Muscle layer of duodenum (tissue), 2 donors: ENCODE results near the gene LHX2.
"Not testable (repeated sequence)": the region's sequence is repeated elsewhere in the genome, so short reads cannot be mapped to it uniquely, and the experiment has no call there.

Experiments used
- H3K27ac ChIP-seq: one replicate; pipeline ENCODE4 v1.7.0; 2013; ENCODE audit warnings: mild to moderate bottlenecking, low read length
- H3K27me3 ChIP-seq: one replicate; pipeline ENCODE4 v1.7.0; 2013; ENCODE audit warnings: low read depth, mild to moderate bottlenecking, control low read depth, low read length
- H3K36me3 ChIP-seq, 2 donors: one replicate each; pipeline ENCODE4 v1.7.0; 2013; ENCODE audit warnings: low read length in 2 of 2, control low read depth in 1 of 2, mild to moderate bottlenecking in 1 of 2; ENCODE audit not compliant: insufficient read depth in 2 of 2, control insufficient read depth in 1 of 2
- H3K4me1 ChIP-seq, 2 donors: one replicate each; pipeline ENCODE4 v1.7.0; 2013; ENCODE audit warnings: low read length in 2 of 2, mild to moderate bottlenecking in 2 of 2, control low read depth in 1 of 2, moderate library complexity in 1 of 2; ENCODE audit not compliant: insufficient read depth in 2 of 2, control insufficient read depth in 1 of 2
- H3K4me3 ChIP-seq, 2 donors: one replicate each; pipeline ENCODE4 v1.7.0; 2013; ENCODE audit warnings: low read length in 2 of 2, low read depth in 1 of 2, mild to moderate bottlenecking in 1 of 2
- H3K9me3 ChIP-seq, 2 donors: one replicate each; pipeline ENCODE4 v1.7.0; 2013; ENCODE audit warnings: low read length in 2 of 2, control low read depth in 1 of 2, mild to moderate bottlenecking in 1 of 2; ENCODE audit not compliant: control insufficient read depth in 1 of 2
- donor health status: healthy.

The LHX2 gene

DNA sequence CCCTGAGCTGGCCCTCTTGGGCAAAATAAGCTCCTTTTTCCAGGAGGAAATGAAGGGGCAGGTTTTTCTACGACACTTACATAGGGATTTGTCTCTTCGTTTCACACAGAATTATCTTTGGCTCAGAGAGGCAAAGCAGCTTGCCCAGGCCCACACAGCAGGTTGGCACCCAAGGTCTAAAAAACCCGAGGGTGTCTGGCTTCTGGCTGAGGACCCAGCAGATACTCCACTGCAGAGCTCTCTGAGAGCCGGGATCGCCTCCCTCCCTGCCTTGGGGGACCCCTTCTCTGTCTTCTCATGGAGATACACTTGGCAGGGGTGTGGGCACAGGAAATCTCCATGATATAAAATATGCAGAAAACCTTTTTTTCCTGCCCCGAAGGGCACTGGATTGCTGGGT lies 29.0 kb upstream of the LHX2 start:
- H3K9me3 ChIP-seq = no peaks in the 10 kb centered on the region
- H3K4me1 ChIP-seq = no peaks in the 10 kb centered on the region
- H3K27ac ChIP-seq = no peak overlapping the region
- no peaks in the 10 kb centered on the region for H3K36me3 ChIP-seq
- H3K27me3 ChIP-seq = no peaks in the 10 kb centered on the region
- H3K4me3 ChIP-seq = no peak overlapping the region

DNA sequence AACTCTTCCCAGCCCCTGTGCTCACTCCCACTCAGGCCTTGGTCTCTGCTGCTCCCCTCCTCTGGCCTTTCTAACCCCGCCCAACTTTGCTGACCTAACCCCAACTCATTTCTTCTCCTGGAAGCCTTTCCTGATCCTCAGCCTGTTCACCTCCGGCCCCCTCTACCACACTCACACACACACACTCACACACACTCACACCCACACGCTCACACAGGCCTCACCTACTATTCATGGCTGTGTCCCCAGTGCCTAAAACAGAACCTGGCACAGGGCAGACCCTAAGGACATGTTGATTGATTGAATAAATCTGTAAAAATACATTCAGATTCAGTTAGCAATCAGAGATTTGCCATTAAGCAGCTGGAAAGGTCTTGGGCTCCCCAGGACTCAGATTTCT lies 28.5 kb upstream of the LHX2 start:
- no peak overlapping the region for H3K4me3 ChIP-seq
- no peaks in the 10 kb centered on the region for H3K36me3 ChIP-seq
- no peaks in the 10 kb centered on the region for H3K27me3 ChIP-seq
- no peaks in the 10 kb centered on the region for H3K4me1 ChIP-seq
- no peaks in the 10 kb centered on the region for H3K9me3 ChIP-seq
- H3K27ac ChIP-seq = no peak overlapping the region

- H3K4me1 ChIP-seq = no peaks in the 10 kb centered on the region
Measured at GRCh38 chr9:123984802-123985201, 26.8 kb upstream of the LHX2 start.

GRCh38 chr9:123985869-123986268 lies 25.7 kb upstream of the LHX2 start:
- Histone ChIP-seq H3K27me3 (peaks cover 5% of the 10 kb centered on the region), H3K27ac (no peak overlapping the region), H3K4me3 (no peak overlapping the region), H3K36me3 (no peaks in the 10 kb centered on the region), H3K9me3 (no peaks in the 10 kb centered on the region), H3K4me1 (no peaks in the 10 kb centered on the region)

More at GRCh38 chr9:123984802-123985201, 26.8 kb upstream of the LHX2 start:
- H3K9me3 ChIP-seq = no peaks in the 10 kb centered on the region
- H3K27ac ChIP-seq = no peak overlapping the region
- H3K4me3 ChIP-seq = no peak overlapping the region
- no peaks in the 10 kb centered on the region for H3K36me3 ChIP-seq
- peaks cover 3% of the 10 kb centered on the region for H3K27me3 ChIP-seq

- Histone ChIP-seq H3K27ac (no peak overlapping the region), H3K4me1 (no peaks in the 10 kb centered on the region), H3K36me3 (no peaks in the 10 kb centered on the region), H3K9me3 (no peaks in the 10 kb centered on the region), H3K4me3 (no peak overlapping the region), H3K27me3 (peaks cover 13% of the 10 kb centered on the region)
Measured at GRCh38 chr9:123990427-123990826, 21.1 kb upstream of the LHX2 start.

- not testable (repeated sequence) for H3K27ac ChIP-seq, H3K36me3 ChIP-seq, H3K4me3 ChIP-seq, H3K9me3 ChIP-seq
- H3K27me3 ChIP-seq = peaks cover 35% of the 10 kb centered on the region
- peaks cover 3 to 14% of the 10 kb centered on the region in 2 donors for H3K4me1 ChIP-seq
Measured at GRCh38 chr9:123992679-123993078, 18.9 kb upstream of the LHX2 start.

DNA sequence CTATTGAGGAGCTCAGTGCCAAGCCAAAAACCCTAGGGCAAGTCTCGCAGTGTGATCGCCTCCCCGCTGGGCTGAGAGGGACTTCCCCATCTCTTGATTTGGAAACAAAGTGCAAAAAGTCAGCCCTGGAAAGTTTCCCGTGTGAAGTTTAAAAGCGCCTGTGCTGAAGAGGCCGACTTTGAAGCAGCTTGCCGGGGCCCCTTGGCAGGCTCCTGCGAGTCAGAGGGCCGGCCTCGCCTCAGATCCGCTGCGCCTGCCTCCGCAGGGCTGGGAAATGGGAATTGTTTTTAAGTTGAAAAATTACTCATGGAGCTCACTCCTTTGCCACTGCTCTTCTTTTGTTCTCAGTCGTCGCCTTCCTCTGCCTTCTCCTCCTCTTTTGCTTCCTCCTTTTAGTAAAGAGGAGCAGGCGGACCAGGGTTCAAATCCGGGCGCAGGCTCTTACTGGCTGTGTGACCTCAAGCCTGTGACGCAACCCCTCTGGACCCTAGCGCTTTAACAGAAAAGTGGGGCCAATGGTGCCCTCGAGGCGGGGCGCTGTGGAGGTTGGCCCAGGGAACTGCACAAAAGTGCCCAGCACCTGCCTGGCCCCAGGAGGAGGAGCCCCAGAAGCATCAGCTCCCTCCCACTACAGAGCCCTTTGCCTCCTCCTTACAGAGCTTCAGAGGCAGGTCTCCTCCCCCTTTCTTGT lies 14.7 kb upstream of the LHX2 start:
- no peaks in the 10 kb centered on the region for H3K36me3 ChIP-seq
- no peak overlapping the region for H3K4me3 ChIP-seq
- peaks cover 4 to 23% of the 10 kb centered on the region in 2 donors for H3K4me1 ChIP-seq
- no peaks in the 10 kb centered on the region for H3K9me3 ChIP-seq
- H3K27ac ChIP-seq = no peak overlapping the region
- peaks cover 63% of the 10 kb centered on the region for H3K27me3 ChIP-seq

DNA sequence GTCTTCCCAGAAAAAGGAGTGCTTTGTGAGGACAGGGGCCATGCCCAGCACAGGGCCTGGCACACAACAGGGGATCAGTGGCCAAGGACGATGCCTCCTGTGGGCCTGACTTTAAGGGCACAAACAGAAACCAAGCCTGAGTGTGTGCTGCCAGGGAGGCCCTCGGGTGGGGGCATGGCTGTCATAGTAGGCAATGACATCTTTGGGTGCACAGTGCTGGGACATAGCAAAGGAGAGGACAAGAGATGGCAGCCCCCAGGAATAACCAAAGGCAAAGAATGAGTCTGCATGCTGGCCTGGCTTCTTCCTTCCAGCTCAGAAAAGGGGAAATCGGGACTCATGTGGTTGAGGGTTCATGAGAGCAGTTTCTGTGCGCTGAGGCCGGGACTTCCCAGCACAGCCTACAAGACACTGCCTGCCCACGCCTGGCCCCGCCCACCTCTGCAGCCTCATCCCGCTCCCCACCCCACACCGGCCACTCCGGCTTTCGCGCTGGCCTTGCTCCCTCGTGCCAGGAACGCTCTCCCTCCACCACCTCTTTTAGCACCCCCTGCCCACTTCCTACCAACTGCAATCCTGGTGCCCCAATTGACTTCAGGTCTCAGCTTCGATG lies 13.8 kb upstream of the LHX2 start:
- peaks cover 72% of the 10 kb centered on the region for H3K27me3 ChIP-seq
- no peak overlapping the region for H3K4me3 ChIP-seq
- peaks cover 4 to 23% of the 10 kb centered on the region in 2 donors for H3K4me1 ChIP-seq
- no peak overlapping the region for H3K27ac ChIP-seq
- H3K9me3 ChIP-seq = no peaks in the 10 kb centered on the region
- H3K36me3 ChIP-seq = no peaks in the 10 kb centered on the region

GRCh38 chr9:123998278-123998925 lies 13.2 kb upstream of the LHX2 start:
- H3K27me3 ChIP-seq = peaks cover 78% of the 10 kb centered on the region
- H3K36me3 ChIP-seq = no peaks in the 10 kb centered on the region
- no peak overlapping the region for H3K27ac ChIP-seq
- peaks cover 4 to 23% of the 10 kb centered on the region in 2 donors for H3K4me1 ChIP-seq
- no peaks in the 10 kb centered on the region for H3K9me3 ChIP-seq
- H3K4me3 ChIP-seq = no peak overlapping the region

DNA sequence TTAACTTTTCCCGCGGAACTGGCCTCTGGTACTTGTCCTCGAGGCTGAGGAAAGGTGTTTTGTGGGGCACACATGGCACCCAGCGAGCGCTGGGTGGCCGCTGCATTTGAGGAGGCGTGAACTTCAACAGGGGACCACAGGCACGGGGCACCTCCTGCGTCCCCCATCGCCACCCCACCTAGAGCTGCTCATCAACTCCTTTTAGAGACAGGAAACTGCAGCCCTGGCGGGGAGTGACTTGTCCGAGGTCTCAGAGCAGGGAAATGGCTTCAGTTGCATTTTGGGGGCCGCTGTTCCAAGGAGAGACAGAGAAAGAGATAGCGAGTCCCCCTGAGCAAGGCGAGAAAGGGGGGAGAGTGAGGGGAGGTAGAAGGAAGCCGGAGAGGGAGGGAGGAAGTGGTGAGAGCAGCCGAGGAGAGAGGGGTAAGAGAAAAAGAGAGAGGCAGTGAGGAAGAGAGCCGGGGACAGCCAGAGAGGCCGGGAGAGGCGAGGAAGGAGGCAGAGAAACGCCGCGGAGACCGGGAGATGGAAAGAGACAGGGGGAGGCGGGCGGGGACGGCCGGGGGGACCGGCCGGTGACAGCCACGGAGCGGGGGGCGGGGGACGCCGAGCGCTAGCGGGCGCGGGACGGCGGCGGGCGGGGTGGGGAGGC lies 12.5 kb upstream of the LHX2 start:
- Histone ChIP-seq H3K27me3 (peaks cover 81% of the 10 kb centered on the region), H3K36me3 (no peaks in the 10 kb centered on the region), H3K9me3 (no peaks in the 10 kb centered on the region), H3K27ac (no peak overlapping the region), H3K4me3 (peak overlapping the region; percentile 44 to 47), H3K4me1 (peaks cover 4 to 23% of the 10 kb centered on the region in 2 donors)

- H3K27ac ChIP-seq = no peak overlapping the region
- no peaks in the 10 kb centered on the region for H3K9me3 ChIP-seq
- peaks cover 82% of the 10 kb centered on the region for H3K27me3 ChIP-seq
- peaks cover 4 to 23% of the 10 kb centered on the region in 2 donors for H3K4me1 ChIP-seq
- no peaks in the 10 kb centered on the region for H3K36me3 ChIP-seq
- H3K4me3 ChIP-seq = no peak overlapping the region
Measured at GRCh38 chr9:123999661-124000060, 11.9 kb upstream of the LHX2 start.
